GM12878 (cell line): ENCODE results near the gene FEV.
A peak's percentile ranks its signal among the peaks of the same experiment; 100 is the strongest.

ENCODE experiments used
- ASH2L ChIP-seq: fragments of 300-600, 200-600 bp; sonication (generic); IDR thresholded peaks from 2 replicates; pipeline ENCODE4 v1.6.1; 2017; ENCODE audit warnings: low read depth, mild to moderate bottlenecking, borderline replicate concordance
- ATF7 ChIP-seq: fragments of 450-650 bp; IDR thresholded peaks from 2 replicates; pipeline ENCODE4 v1.6.1; 2016; ENCODE audit warnings: low read depth, mild to moderate bottlenecking
- CBFB ChIP-seq: IDR thresholded peaks from 2 replicates; pipeline ENCODE4 v1.6.1; 2016; ENCODE audit warnings: antibody characterized with exemption, low read depth
- CHD2 ChIP-seq: IDR thresholded peaks from 2 replicates; pipeline ENCODE4 v1.6.1; 2011; ENCODE audit warnings: low read depth, low read length, improper control_type of control experiment, borderline replicate concordance
- CREM ChIP-seq: IDR thresholded peaks from 2 replicates; pipeline ENCODE4 v1.6.1; 2014; ENCODE audit warnings: antibody characterized with exemption, low read depth
- CTCF ChIP-seq, 3 experiments: IDR thresholded peaks in 2 of 3; conservative IDR thresholded peaks in 1 of 3; 2 replicates each; pipeline ENCODE4 v1.5.1; 2011; ENCODE audit warnings: low read depth in 3 of 3, low read length in 3 of 3, mild to moderate bottlenecking in 3 of 3, control low read depth in 2 of 3, moderate library complexity in 2 of 3, inconsistent platforms in 1 of 3, mixed read lengths in 1 of 3; ENCODE audit not compliant: control insufficient read depth in 2 of 3, insufficient read depth in 1 of 3; ENCODE audit errors: extremely low read depth in 1 of 3
- EZH2 ChIP-seq: IDR thresholded peaks from 2 replicates; pipeline ENCODE4 v1.6.1; 2012; ENCODE audit warnings: low read depth, mild to moderate bottlenecking, control low read depth, inconsistent platforms, low read length, borderline replicate concordance; ENCODE audit not compliant: control insufficient read depth
- HDAC2 ChIP-seq: fragments of 200-600 bp; sonication (generic); IDR thresholded peaks from 2 replicates; pipeline ENCODE4 v1.6.1; 2017
- MAX ChIP-seq: IDR thresholded peaks from 2 replicates; pipeline ENCODE4 v1.6.1; 2012; ENCODE audit warnings: low read depth, low read length, improper control_type of control experiment
- MYC ChIP-seq: IDR thresholded peaks from 2 replicates; pipeline ENCODE4 v1.6.1; 2011; ENCODE audit warnings: mild to moderate bottlenecking, low read length, moderate library complexity, inconsistent platforms; ENCODE audit not compliant: insufficient read depth, insufficient replicate concordance, insufficient read length, severe bottlenecking
- NFYB ChIP-seq: IDR thresholded peaks from 2 replicates; pipeline ENCODE4 v1.6.1; 2011; ENCODE audit warnings: low read depth, mild to moderate bottlenecking, low read length, improper control_type of control experiment, moderate library complexity; ENCODE audit not compliant: insufficient read depth
- NR2C2 ChIP-seq: IDR thresholded peaks from 2 replicates; pipeline ENCODE4 v1.6.1; 2011; ENCODE audit warnings: borderline replicate concordance, low read depth; ENCODE audit not compliant: control insufficient read depth, insufficient read length
- SMAD1 ChIP-seq: fragments of 450-650 bp; IDR thresholded peaks from 2 replicates; pipeline ENCODE4 v1.6.1; 2018; ENCODE audit warnings: mild to moderate bottlenecking, low read depth; ENCODE audit not compliant: partially characterized antibody
- TCF7 ChIP-seq: IDR thresholded peaks from 2 replicates; pipeline ENCODE4 v1.6.1; 2014; ENCODE audit warnings: antibody characterized with exemption, borderline replicate concordance

- TF ChIP-seq EZH2 (no peak), CREM (no peak), CTCF (IDR thresholded peaks at IDR 0.05 in 2 of 3, conservative IDR thresholded peaks at IDR 0.05 in 1 of 3; ENCODE audit: control insufficient read depth in 2 of 3, extremely low read depth in 1 of 3, insufficient read depth in 1 of 3, low read depth in 3 of 3, low read length in 3 of 3) (peak; percentile 92 to 98 (median 93)), ASH2L (no peak), CBFB (no peak), NFYB (no peak), TCF7 (no peak), MAX (no peak), ATF7 (no peak), MYC (no peak), CHD2 (no peak), SMAD1 (no peak), HDAC2 (no peak), NR2C2 (no peak)
Observed at GRCh38 chr2:219029829-219030165, 44.8 kb upstream of the FEV start.
